Osteocyte (in vitro differentiated cells): ENCODE measurements around the gene SH2D3A. TPM values are rescaled to one million over a fixed set of nuclear protein-coding genes. Genes with fewer than 3 reads are reported as not detected.

ENCODE experiments used
- DNase-seq: peaks from one replicate; pipeline ENCODE4 v3.0.0; 2021; ENCODE audit warnings: mixed read lengths; ENCODE audit not compliant: unreplicated experiment; ENCODE audit errors: extremely low spot score
- H3K27ac Mint-ChIP-seq: one replicate; pipeline ENCODE4 v1.8.0; 2021; ENCODE audit warnings: mild to moderate bottlenecking, mixed read lengths; ENCODE audit not compliant: unreplicated experiment
- H3K27me3 Mint-ChIP-seq: one replicate; pipeline ENCODE4 v1.8.0; 2021; ENCODE audit warnings: mixed read lengths; ENCODE audit not compliant: unreplicated experiment
- H3K36me3 Mint-ChIP-seq: one replicate; pipeline ENCODE4 v1.8.0; 2021; ENCODE audit warnings: mixed read lengths; ENCODE audit not compliant: unreplicated experiment
- H3K4me1 Mint-ChIP-seq: one replicate; pipeline ENCODE4 v1.8.0; 2021; ENCODE audit warnings: mixed read lengths; ENCODE audit not compliant: unreplicated experiment
- H3K4me3 Mint-ChIP-seq: one replicate; pipeline ENCODE4 v1.8.0; 2021; ENCODE audit warnings: mild to moderate bottlenecking, moderate library complexity, mixed read lengths; ENCODE audit not compliant: unreplicated experiment
- H3K9me3 Mint-ChIP-seq: one replicate; pipeline ENCODE4 v1.8.0; 2021; ENCODE audit warnings: mixed read lengths; ENCODE audit not compliant: unreplicated experiment
- total RNA-seq: library from RNA; stranded (reverse); gene quantifications from 2 replicates; pipeline ENCODE4 v1.2.1, GENCODE V29; 2021
- TF ChIP-seq, protein P1 (sequence below): fragments of 200-600 bp; sonication (generic); IDR thresholded peaks from 2 replicates; pipeline ENCODE4 v1.5.0; 2021; ENCODE audit warnings: antibody characterized with exemption, mild to moderate bottlenecking, moderate library complexity

The SH2D3A gene
- total RNA-seq, 1 donor from 2014 or later: not detected

DNA sequence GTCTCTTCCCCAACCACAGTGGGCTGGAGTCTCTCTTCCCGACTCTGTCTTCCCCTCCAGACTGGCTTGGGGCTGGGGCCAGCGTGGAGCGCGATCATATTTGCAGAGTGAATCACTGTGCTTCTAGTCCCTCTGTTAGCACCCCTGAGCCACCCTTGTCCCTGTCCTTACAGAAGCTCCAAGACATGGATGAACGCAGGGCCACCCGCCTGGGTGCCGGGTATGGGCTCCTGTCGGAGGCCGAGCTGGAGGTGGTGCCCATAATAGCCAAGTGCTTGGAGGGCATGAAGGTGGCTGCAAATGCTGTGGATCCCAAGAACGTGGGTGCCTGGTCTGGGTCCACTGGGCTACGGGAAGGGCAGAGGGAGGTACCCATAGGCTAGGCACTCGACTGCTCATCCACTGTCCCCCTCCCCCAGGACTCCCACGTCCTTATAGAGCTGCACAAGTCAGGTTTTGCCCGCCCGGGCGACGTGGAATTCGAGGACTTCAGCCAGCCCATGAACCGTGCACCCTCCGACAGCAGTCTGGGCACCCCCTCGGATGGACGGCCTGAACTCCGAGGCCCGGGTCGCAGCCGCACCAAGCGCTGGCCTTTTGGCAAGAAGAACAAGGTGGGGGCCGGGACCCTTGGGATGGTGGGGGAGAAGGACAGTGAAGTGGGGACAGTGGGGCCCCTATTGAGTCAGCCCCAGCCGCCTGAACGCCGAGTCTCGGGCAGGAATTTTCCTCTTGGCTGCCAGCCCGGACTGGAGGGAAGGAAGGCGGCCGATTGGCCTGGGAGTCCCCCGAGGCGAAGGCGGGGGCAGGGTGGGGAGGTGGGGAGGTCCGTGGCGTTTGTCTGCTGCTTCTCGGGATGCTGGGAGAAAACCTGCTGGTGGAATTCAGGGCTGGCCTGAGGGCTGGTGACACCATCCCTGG, 22.6 kb downstream of the SH2D3A start:
- Mint-ChIP-seq H3K27ac (peak overlapping the region; percentile 93), H3K4me3 (peak overlapping the region; percentile 56), H3K4me1 (peaks cover 50% of the 10 kb centered on the region), H3K27me3 (no peaks in the 10 kb centered on the region), H3K9me3 (no peaks in the 10 kb centered on the region), H3K36me3 (peaks cover 30% of the 10 kb centered on the region)
- TF ChIP-seq, protein P1, sequence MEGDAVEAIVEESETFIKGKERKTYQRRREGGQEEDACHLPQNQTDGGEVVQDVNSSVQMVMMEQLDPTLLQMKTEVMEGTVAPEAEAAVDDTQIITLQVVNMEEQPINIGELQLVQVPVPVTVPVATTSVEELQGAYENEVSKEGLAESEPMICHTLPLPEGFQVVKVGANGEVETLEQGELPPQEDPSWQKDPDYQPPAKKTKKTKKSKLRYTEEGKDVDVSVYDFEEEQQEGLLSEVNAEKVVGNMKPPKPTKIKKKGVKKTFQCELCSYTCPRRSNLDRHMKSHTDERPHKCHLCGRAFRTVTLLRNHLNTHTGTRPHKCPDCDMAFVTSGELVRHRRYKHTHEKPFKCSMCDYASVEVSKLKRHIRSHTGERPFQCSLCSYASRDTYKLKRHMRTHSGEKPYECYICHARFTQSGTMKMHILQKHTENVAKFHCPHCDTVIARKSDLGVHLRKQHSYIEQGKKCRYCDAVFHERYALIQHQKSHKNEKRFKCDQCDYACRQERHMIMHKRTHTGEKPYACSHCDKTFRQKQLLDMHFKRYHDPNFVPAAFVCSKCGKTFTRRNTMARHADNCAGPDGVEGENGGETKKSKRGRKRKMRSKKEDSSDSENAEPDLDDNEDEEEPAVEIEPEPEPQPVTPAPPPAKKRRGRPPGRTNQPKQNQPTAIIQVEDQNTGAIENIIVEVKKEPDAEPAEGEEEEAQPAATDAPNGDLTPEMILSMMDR: no peak
- peak; percentile 92 for DNase-seq

DNA sequence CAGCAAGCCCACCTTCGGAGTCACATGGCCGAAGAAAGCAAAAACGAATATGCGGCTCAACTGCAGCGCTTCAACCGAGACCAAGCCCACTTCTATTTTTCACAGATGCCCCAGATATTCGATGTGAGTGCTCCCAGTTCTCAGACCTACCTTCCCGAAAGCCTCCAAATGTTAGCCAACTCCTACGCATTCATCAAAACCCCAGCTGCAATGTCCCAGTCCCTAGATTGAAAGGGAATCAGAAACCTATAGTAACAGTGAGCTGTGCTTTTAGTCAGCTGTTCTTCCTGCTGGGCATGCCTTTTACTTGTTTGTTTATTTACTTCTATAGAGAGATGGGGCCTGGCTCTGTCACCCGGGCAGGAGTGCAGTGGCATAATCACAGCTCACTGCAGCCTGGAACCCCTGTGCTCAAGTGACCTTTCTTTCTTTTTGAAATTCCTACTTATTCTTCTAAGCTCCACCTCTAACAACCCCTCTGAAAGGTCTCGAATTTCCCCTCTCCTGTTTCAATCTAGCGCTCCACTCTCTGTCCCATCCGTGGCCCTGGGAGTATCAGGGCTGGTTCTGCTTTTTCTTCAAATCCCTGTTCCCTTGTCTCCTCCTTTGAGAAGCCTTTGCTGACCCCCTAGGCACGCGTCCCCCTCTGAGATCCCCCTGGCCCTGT, 23.4 kb downstream of the SH2D3A start:
- Mint-ChIP-seq H3K27ac (peak overlapping the region; percentile 93), H3K4me3 (peak overlapping the region; percentile 56), H3K4me1 (peaks cover 53% of the 10 kb centered on the region), H3K27me3 (no peaks in the 10 kb centered on the region), H3K36me3 (peaks cover 28% of the 10 kb centered on the region), H3K9me3 (no peaks in the 10 kb centered on the region)
- DNase-seq: no peak
- TF ChIP-seq, protein P1: no peak

DNA sequence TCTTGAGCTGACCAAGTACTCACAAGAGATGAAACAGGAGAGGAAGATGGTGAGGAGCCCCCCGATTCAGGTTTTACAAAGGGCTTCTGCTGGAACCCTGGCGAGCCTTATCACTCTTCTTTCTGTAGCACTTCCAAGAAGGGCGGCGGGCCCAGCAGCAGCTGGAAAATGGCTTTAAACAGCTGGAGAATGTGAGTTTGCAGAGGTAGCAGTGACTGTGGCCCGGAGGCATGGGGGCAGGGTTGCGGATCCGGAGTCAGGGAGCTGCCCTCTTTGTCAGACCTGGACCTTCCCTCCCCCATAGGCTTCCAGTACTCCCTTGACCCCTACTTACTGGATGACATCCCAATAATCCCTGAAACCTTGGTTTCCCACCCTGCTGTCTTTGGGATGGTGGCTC, 24.2 kb downstream of the SH2D3A start:
- Mint-ChIP-seq H3K36me3 (peaks cover 22% of the 10 kb centered on the region), H3K4me1 (peaks cover 61% of the 10 kb centered on the region), H3K4me3 (peak overlapping the region; percentile 50), H3K27ac (peak overlapping the region; percentile 77), H3K27me3 (no peaks in the 10 kb centered on the region), H3K9me3 (no peaks in the 10 kb centered on the region)
- DNase-seq: no peak
- TF ChIP-seq, protein P1: no peak

DNA sequence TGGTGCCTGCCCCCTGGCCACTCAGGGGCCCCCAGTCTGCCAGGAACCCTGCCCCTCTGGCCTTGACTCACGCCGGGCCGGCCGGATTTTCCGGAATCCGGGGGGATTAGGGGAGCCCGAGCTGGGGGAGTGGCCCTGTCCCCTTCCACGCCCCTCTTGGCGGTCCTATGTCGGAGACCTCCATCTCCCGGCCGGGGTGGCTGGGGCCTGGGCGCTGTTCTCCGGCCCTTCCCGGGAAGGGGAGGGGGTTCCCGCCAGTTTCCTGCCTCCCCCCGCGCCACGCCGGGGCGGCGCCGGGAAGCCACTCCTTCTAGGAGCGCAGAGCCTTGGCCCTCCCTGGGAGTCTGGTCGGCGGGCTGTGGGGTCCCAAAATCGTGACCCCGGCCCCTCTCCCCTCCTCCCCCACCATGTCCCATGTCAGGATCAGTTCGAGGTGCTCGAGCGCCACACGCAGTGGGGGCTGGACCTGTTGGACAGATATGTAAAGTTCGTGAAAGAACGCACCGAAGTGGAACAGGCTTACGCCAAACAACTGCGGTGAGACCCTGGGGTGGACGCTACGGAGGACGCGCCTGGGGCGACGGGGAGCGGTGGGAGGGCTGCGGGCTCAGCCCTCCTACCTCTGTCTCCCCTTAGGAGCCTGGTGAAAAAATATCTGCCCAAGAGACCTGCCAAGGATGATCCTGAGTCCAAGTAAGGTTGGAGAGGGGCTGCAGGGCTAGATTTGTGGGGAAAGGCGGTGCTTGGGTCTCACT, 26.5 kb downstream of the SH2D3A start:
- H3K9me3 Mint-ChIP-seq: no peaks in the 10 kb centered on the region
- peaks cover 8% of the 10 kb centered on the region for H3K36me3 Mint-ChIP-seq
- H3K27ac Mint-ChIP-seq: peak overlapping the region; percentile 76
- H3K4me1 Mint-ChIP-seq: peaks cover 72% of the 10 kb centered on the region
- no peaks in the 10 kb centered on the region for H3K27me3 Mint-ChIP-seq
- DNase-seq: peak; percentile 85
- TF ChIP-seq, protein P1: no peak
- peak overlapping the region; percentile 84 for H3K4me3 Mint-ChIP-seq
